Islet precursor cell (in vitro differentiated cells): ENCODE results near the gene APOO.
"Not testable (repeated sequence)": the region's sequence is repeated elsewhere in the genome, so short reads cannot be mapped to it uniquely, and the experiment has no call there.

Experiments
- DNase-seq: peaks from one replicate; pipeline ENCODE4 v3.0.0-alpha.2; 2018

The APOO gene

DNA sequence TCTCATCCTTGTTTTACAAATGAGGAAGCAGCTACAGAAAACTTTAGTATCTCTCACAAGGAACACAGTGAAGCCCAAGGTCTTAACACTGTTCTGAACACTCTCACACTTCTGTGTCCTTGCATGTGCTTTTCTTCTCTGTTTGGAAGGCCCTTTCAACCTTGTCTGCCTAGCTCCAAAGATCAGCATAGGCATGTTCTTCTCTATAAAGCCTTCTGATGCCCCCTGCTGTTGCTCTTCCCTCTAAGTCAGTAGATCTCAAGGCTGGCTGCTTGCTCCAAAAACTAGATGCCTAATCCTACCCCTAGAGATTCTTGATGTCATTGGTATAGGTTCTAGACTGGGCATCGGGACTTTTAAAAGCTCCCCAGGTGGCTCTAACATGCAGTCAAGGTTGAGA is 5.9 kb downstream of the APOO start:
- peak; percentile 79 for DNase-seq

DNA sequence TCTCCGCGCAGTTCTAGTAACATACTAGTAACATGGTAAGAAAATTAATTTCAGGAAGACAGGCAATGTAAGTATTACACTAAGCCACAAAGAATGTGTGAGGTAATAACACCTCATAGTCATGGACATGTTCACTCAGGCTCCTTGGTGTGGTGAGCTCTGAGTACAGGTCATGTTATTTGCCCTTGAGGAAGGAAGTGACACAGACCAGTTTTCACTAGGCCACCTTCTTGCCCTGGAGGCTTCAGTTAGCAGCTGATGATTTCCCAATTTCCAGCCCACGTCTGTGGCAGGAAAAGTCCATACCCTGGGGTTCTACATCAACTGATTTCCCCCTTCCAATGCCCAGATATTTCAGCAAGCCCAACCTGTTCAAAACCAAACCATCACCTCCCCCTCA is 6.7 kb downstream of the APOO start:
- DNase-seq, result peak; percentile 91

DNA sequence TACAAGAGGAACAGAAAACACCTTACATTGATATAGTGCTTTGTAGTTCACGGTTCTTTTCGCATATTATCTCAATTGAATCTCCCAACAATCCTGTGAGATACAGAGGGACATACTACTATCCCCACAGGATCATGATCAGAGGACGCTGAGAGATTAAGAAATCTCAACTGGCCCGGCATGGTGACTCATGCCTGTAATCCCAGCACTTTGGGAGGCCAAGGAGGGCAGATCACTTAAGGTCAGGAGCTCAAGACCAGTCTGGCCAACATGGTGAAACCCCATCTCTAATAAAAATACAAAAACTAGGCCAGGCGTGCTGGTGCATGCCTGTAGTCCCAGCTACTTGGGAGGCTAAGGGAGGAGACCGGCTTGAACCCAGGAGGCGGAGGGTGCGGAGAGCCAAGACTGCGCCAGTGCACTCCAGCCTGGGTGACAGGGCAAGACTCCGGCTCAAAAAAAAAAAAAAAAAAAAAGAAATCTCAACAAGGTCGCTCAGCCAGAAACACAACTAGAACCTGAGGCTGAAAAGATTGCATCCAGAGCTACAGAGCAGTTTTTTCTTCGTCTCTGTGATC is 7.4 kb downstream of the APOO start:
- peak; percentile 78 for DNase-seq

DNA sequence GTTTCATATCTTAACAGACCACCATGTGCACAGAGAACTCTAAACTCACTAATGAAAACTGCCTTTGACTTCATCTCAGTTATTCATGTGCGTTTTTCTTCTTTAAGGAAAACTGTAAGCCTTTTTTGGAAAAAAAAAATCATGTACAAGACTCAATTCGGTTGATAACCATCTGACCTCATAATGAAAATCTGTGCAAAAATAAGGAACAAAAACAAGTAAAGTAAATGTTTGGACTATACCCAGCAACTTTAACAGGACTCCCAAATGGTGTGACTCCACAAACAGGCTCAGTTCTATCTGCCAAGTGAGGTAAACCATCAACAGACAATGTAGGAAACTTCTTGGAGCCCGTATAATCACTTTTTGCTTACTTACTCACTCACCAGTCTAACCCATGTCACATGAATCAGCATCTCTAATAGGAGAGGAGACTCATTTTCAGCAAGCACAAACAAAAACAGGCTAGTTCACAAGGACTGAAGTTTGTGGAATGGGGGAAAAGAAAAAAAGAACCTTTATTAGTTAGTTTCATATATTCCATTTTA is 9.3 kb downstream of the APOO start:
- DNase-seq, result no peak

DNA sequence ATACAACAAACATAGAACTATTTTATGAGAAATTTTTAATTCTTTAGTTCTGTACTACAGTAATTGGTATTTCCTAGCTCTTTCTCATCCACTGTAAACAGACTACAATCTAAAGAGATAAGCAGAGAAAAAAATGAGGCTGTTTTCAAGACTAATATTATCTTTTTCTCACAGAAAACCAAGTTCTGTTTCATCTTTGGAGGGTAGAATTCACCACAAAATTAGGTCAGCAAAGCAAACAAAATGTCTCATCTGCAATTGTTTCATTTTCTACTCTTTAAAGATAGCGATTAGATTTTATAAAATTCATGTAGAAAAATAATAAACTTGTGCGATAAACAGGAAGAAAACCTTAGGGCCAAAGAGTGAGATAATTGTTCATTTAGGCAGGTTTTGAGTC is 10.8 kb downstream of the APOO start:
- DNase-seq, result no peak

DNA sequence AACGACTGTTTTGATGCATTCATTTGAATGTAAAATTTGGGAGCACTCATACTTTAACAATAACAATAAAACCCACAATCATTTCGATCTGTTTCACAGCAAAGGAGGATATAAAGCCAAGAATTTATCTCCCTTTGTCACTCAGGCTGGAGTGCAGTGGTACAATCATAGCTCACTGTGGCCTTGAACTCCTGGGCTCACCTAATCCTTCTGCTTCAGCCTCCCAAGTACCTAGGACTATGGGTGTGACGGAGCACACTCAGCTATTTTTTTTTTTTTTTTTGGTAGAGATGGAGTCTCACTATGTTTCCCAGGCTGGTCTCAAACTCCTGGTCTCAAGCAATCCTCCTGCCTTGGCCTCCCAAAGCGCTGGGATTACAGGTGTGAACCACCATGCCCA is 11.2 kb downstream of the APOO start:
- DNase-seq, result not testable (repeated sequence)

DNA sequence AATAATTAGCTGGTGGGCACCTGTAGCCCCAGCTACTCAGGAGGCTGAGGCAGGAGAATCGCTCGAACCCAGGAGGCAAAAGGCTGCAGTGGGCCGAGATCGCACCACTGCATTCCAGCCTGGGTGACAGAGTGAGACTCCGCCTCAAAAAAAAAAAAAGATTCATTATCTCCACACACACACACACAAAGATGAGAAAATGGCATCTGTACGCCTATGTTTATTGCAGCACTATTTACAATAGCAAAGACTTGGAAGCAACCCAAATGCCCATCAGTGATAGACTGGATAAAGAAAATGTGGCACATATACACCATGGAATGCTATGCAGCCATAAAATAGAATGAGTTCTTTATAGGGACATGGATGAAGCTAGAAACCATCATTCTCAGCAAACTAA is 12.7 kb downstream of the APOO start:
- not testable (repeated sequence) for DNase-seq

DNA sequence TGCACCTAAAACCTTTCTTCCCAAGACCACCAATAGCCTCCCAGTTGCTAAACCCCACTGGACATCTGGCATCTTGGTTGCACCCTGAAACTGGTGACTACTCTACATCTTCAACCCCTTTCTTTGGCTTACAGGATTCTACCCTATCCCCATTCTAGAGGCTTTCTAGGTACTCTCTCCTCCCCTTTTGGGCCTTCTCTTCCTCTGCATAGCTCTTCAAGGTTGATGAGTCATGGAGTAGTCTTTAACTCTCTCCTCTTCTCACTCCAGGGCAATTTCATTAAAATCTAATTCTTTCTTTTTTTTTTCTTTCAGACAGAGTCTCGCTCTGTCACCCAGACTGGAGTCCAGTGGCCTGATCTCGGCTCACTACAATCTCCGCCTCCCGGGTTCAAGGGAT is 16.8 kb downstream of the APOO start:
- no peak for DNase-seq

DNA sequence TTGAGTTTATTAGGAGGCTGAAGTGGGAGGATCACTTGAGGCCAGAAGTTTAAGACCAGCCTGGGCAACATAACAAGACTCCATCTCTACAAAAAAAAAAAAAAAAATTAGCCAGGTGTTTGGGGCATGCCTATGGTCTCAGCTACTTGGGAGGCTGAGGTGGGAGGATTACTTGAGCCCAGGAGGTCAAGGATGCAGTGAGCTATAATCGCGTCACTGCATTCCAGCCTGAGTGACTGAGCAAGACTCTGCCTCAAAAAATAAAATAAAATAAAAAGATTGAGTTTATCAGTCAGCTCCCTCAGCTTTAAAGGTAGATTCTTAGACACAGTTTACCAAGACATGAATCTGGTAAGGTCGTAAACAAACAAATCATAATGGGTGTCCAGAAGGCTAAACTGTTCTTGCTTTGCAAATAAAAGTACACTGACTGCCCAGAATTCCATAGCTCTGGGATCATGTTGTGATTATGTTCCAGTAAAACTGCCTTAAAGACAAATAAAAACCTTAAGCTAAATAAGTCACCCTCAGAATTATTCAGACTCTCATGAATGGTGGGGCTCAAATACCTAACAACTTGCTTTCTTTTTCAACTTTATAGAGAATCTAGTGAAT is 18.7 kb downstream of the APOO start:
- DNase-seq, result no peak

DNA sequence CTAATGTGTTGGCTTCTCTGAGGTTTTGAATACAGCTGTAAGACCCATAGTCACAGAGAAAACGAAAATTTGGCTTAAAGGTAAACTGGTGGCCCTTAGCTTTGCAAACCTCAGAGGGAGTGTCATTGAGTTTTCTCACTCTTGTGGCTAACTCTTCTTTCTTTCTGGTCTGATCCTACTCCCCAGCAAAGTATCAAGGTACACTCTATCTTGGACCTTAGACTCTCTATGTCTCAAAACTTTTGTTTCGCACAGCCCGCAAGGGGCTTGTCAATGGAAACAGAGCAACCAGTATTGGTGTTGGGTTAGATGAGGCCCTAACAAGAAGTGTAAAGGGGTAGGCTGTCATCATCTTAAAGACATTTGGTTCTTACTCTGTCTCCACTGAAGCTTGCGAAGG is 19.8 kb downstream of the APOO start:
- DNase-seq, result no peak

DNA sequence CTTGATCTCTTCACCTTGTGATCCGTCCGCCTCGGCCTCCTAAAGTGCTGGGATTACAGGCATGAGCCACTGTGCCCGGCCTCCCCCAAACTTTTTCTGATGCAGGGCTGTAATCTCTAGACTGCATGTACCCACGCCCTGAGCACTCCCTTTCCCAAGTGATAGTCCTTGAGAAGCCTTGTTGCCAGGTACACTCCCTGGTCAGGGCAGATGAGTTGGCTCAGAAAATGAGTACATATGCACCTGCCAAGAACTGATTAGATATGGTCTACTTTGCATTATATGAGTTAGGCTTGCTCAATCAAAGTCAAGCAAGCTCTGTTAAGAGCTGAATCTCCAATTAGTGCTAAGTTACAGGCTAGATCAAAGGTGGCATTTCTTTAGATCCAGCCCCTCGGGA is 20.3 kb downstream of the APOO start:
- no peak for DNase-seq

DNA sequence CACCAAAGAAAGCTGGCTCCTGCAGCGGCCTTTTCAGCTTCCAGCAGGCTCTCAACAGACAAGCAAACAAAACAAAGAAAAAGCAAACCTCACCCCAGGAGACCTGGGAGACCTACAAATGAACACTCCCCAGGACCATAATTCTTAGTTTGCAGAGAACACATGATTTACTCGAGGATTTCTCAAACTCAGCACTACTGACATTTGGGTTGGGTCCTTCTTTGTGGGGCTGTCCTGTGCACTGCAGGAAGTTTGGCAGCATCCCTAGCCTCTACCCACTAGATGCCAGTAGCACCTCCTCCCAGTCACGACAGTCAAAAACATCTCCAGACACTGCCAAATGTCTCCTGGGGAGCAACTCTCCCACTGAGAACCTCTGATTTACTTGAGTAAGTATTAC is 21.9 kb downstream of the APOO start:
- DNase-seq, result no peak

DNA sequence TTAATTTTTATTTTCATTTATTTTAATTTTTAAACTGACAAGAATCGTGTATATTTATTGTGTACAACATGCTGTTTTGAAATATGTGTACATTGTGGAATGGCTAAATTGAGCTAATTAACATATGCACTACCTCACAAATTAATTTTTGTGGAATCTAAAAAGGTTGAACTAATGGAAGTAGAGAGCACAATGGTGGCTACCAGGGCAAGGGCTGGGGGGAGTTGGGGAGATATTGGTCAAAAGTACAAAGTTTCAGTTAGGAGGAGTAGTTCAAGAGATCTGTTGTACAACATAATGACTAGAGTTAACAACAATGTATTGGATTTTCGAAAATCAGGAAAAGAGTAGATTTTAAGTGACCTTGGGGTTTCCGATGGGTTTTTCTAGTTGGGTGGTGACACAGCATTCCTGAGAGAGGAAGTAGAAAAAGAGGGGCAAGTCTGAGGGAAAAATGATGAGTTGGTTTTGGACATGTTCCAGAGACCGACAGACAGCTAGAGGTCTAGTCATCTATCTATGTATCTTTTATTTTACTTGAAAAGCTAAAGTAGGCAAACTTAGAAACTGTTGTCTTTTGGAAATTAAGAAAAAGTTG is 23.2 kb downstream of the APOO start:
- no peak for DNase-seq

DNA sequence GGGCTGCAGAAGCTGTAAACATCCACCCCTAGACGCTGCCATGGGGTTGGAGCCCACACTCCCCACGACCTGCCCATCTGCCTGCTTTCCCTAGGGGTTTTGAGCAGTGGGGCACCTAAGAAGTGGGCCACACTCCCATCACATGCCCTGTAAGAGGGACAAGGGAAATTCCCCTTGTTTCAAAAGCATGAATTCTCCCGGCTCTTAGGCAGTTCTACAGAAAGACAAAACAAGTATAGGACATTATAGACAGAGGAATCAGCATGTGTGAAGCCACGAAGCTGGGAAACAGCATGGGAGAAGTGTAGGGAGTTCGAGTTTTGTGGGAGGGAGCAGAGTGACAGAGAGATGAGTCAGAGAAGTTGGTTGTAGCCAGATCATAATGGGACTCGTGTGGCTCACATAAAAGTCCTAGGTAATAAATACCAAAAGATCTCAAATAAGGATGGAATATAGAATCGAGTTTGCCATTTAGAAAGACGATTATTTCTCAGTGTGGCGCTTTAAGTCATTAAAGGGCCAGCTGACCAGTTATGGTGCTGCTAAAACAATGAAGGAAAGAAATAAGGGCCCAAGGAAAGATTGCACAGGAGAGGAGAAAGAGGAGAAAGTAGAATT is 23.9 kb downstream of the APOO start:
- DNase-seq, result peak; percentile 79

DNA sequence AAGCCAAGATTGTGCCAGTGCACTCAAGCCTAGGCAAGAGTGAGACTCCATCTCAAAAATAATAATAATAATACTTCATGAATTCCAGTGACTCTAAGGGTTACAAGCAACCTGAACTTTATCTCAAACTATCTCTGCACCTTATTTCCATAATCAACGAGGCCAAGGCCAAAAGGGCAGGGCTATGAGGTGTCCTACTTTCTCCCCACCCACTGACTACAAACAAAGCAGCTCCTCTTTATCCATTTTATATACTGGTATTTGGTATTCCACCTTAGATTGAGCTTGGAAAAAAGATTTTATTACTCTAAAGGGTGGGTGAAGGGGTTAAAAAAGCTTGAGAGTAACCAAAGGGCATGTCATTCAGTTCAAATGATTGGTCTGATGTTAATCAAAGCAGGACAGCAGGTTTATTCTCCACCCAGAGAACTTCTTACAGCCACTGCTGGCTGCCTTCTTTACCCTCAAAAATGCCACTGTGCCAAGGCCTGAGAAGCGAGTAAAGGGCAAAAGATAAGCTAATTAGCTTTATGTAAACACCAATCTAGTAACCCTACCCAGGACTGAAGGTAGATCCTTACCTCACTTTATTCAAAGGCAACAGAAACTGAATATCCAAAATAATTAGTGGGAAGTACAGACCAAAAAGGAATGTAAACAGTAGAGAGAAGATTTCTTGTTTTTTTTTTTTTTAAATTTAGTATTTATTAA is 28.2 kb downstream of the APOO start:
- no peak for DNase-seq

DNA sequence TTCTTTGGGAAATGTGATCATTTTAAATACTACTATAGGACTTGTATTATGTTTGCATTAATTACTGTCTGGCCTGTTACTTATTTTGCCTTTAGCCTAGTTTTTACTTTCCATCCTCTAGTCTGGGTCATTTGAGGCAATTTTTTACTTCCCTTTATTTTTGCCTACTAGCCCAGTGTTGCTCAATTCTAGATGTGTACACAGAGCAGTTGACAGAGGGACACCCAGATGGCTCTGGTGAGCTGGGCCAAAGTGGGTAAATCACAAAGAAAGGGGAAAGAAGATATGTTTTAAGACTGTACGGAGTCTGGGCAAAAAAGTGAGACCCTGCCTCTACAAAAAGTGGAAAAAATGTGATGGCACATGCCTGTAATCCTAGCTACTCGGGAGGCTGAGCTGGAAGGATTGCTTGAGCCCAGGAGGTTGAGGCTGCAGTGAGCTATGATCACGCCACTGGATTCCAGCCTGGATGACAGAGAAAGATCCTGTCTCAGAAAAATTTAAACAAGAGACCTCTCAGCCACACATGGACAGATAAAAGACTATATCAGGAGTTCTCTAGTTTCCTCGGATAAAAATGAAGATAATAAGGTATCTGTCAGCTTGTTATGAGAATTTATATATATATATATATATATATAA is 35.7 kb downstream of the APOO start:
- DNase-seq, result no peak

DNA sequence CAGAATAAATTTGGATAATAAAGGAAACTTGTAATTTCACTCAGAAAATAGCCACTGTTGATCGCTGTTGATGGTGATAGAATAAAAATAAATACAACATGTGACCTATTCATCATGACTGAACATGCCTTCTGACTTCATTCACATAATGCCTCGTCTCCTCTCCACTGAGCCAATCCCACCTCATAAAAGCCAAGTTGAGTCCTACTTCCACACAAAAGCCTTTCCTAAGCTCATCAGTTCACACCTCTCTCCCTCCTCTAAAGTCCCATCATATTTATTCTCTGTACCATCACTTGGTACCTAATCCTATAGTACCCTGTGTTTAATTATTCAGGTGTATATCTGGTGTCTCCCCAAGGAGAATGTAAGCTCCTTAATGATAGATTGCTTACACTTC is 37.7 kb downstream of the APOO start:
- DNase-seq, result no peak

DNA sequence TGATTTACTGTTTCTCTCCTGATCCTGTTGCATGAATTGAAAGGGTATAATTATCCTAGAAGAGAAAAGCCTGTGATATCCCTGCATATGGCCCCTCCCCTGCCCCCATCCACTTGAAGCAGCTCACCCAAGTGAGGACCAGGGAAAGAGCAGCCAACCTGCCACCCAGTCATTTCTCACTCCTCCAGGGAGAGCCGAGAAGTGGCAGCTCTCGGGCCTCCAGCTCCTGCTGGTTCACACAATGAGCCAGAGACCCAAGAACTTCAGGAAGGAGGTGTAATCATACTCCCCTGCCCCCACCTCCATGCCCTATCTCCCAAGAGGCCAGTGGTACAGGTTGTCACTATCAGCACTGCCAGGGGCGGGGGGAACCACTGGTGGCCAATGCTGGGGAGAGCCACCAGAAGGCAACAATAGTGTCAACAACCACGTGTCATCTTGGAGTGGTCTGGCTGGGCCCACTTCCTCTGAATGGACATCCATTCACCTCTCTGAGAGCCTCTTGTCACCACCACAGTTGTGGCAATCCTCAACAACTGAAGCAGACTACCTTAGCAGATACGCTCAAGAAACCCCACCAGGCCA is 42.9 kb downstream of the APOO start:
- DNase-seq, result no peak

DNA sequence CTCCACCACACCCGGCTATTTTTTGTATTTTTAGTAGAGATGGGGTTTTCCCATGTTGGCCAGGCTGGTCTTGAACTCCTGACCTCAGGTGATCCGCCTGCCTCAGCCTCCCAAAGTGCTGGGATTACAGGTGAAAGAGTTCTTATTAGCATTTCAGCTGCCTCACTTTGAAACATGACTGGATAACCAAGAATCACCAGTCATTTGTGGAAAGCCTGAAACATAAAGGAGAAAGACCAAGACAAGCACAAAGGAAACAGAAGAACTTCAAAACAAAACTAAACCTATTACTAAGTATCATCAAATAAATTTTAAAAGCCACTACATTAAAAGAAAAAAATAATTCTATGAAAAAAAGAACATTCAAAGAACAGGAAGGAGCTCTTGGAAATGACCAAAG is 45.8 kb downstream of the APOO start:
- DNase-seq, result not testable (repeated sequence)

DNA sequence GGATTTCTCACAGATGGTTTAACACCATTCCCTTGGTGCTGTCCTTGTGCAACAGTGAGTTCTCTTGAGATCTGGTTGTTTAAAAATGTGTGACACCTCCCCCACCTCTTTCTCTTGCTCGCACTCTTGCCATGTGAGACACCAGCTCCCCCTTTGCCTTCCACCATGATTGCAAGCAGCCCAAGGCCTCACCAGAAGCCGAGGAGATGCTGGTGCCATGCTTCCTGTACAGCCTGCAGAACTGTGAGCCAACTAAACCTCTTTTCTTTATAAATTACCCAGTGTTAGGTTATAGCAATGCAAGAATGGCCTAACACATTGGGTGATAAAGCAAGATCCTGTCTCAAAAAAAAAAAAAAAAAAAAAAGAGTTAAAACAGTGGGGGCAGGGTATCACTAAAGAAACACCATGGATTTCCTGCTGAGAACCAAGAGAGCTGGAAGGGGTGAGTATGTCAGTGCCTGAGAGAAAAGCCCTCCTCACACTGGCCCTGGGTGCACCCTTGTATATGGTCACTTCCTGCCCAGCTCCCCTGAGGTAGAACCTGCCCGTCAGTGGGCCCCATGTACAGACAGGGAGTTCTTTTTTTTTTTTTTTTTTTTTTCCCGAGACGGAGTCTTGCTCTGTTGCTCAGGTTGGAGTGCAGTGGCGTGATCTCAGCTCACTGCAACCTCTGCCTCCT is 46.4 kb downstream of the APOO start:
- DNase-seq, result no peak

DNA sequence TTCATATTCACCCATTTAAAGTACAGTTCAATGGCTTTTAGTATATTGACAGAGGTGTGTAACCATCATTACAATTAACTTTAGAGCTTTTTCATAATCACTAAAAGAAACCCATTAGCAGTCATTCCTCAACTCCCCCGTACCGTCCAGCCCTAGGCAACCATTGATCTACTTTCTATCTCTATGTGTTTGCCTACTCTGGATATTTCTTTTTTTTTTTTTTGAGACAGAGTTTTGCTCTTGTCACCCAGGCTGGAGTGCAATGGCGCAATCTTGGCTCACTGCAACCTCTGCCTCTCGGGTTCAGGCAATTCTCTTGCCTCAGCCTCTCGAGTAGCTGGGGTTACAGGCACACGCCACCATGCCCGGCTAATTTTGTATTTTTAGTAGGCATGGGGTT is 48.5 kb downstream of the APOO start:
- DNase-seq, result not testable (repeated sequence)

DNA sequence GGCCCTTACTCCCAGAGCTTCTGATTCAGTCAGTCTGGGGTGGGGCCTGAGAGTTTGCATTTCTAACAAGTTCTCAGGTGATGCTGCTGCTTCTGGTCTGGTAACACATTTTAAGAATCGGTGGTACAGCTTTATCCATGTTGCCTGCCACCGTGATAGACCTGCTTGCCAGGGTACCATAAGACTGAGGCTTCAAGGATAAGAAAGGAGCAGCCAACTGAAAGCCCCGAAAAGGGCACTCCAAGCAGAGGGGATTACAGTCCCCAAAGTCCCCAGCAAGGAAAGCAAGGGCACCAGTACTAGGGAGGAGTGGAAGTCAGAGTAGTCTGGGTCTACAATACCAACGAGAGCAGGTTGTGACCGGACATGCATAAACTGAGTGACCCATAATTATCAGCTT is 49.8 kb downstream of the APOO start:
- DNase-seq, result no peak
